Measurements from ENCODE around the gene STAU1.
"Not testable (repeated sequence)": the region's sequence is repeated elsewhere in the genome, so short reads cannot be mapped to it uniquely, and the experiment has no call there.

The STAU1 gene

DNA sequence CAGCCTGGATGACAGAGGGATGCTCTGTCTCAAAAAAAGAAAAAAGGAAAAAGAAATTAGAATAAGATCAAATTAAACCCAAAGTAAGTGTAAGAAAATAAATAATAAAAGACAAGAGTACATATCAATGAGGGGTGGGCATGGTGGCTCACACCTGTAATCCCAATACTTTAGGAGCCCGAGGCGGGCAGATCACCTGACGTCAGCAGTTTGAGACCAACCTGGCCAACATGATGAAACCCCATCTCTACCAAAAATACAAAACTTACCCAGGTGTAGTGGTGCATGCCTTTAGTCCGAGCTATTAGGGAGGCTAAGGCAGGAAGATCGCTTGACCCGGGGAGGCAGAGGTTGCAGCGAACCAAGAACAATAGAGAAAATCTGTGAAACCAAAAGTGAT, 14.9 kb upstream of the STAU1 start:
- DNase-seq = no peak

DNA sequence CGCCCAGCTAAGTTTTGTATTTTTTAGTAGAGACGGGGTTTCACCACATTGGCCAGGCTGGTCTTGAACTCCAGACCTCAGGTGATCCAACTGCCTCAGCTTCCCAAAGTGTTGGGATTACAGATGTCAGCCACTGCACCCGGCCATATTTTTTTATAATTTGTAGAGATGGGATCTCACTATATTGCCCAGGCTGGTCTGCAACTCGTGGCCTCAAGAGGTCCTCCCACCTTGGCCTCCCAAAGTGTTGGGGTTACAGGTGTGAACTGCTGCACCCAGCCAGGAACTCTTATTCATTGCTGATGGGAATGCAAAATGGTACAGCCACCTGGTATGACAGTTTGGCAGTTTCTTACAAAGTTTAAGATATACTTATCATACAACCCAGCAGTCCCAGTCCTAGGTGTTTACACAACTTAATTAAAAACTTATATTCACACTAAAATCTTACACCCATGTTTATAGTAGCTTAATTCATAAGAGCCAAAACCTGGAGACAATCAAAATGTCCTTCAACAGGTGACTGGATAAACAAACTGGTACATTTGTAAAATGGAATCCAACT, 11.7 kb upstream of the STAU1 start:
- no peak for DNase-seq

DNA sequence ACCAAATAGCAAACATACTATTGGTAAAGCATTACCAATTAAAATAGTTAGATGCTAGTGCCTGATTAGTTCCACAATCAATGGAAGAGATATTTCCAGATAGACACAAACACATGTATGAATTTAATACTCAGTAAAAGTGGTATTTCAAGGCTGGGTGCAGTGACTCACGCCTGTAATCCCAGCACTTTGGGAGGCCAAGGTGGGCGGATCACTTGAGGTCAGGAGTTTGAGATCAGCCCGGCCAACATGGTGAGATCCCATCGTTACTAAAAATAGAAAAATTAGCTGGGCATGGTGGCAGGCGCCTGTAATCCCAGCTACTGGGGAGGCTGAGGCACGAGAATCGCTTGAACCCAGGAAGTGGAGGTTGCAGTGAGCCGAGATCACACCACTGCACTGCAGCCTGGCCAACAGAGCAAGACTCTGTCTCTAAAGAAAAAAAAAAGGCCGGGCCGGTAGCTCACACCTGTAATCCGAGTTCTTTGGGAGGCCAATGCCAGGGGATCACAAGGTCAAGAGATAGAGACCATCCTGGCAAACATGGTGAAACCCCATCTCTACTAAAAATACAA, 4.9 kb upstream of the STAU1 start:
- not testable (repeated sequence) for DNase-seq

DNA sequence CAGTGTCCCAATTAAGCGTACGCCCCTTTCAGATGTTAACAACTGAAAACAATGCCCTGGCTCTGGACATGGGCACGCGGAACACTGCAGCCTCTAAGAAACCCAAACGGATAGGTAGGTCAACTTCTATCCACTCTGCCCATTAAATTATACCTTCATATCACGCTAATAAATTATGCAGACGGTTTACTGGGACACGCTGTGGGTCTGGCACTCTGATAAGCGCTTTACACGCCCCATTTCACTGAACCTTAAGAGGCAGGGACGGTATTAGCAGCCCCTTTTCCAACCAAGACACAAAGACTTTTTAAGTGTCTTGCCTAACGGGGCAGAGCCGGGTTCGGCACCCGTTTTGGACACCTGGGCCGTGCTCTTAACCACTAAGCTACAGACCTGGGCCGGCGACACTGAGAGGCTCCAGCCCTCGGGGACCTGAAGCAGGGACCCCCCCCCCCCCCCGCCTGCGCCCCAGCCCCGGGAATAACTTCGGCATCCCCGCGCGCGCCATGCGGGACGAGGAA, 744 bp downstream of the STAU1 start:
- DNase-seq = no peak

DNA sequence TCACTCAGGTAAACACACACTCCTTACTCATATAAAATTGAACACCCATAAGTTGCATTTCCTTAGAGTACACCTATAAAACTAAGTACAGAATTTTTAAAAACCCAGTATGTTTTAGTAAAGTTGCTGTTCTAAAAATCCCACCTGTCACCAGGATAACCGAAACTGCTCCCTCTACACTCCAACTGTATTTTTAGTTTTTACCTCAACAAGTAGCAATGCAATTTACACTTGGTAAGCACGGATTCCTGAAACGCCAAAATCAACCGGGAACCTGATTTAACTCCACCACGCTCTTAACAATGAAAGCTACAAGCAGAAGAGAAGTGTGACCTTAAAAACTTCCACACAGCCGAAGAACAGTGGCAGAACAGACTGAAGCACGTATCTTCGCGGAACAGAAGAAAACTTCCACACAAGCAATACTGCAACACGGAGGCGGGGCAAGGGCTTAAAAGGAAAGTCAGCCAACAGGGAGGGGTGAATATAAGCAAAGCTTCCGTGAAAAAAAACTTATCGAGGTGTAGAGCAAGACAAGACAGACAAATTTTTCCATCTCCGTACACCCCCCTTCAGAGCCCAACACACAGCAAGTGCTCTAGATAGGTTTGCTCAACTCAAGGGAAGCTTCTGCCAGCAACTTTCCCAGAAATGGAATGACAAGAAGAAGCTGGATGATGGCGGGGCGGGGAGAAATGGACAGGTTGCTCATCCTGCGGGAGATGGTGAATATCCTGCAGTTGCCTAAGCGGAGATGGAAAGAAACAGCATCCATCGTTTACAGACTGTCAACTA, 1.4 kb downstream of the STAU1 start:
- DNase-seq = peak; percentile 72 to 76

DNA sequence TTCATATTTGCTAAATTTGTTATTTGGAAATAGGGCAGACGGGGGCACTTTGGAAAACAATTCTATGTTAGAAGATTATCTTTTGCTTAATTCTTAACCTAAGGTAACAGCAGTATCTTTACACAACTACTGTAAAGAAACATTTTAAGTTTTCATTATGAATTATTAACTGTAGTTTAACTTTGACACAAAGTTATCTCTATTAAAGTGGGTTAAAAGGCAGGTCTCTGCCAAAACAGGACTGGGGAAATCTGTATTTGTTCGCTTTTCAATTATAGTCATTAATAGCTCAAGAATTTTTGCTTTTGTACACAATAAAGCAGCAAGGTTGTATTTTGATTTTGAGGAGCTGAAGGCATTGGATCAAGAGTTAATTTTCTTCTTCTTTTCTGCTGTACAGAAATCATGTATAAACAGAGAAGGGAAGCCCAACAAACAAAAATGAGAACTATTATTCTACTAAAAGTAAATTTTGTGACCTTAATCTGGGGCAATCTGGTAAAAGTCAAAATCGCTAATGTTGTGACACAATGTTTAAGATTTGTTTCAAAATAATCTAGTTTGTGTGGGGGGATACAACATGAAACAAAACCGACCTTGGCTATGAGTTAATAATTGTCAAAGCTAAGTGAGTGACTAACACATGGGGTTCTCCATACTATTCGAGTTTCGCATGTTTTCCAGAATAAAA, 2.9 kb downstream of the STAU1 start:
- DNase-seq = no peak

DNA sequence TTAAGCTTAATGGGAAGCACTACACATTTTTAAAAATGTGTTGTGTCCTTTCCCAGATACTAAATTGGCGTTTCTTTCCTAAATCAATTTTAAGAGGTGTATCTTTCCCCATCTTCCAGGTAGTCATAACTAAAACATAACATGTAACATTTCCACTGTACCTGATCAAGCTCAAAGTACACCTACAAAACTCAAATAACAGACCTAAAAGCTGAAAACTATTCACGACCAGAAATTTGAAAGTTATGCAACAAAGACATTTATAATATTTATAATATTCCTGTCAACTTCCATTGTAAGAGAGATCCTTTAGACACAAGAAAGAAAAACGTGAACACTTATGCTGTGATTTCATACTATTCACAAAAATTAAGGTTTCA, 3.5 kb downstream of the STAU1 start:
- DNase-seq = no peak

DNA sequence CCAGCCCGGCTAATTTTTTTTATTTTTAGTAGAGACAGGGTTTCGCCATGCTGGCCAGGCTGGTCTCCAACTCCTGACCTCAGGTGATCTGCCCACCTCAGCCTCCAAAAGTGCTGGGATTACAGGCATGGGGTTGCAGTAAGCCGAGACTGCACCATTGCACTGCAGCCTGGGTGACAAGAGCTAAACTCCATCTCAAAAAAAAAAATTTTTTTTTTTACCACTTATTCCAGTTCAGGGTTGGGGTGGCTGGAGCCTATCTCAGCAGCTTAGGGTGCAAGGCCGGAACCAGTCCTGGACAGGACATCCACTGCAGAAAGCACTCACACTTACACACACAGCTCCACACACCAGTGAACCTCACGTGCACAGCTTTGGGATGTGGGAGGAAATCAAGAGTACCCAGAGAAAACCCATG, 4.0 kb downstream of the STAU1 start:
- not testable (repeated sequence) for DNase-seq

DNA sequence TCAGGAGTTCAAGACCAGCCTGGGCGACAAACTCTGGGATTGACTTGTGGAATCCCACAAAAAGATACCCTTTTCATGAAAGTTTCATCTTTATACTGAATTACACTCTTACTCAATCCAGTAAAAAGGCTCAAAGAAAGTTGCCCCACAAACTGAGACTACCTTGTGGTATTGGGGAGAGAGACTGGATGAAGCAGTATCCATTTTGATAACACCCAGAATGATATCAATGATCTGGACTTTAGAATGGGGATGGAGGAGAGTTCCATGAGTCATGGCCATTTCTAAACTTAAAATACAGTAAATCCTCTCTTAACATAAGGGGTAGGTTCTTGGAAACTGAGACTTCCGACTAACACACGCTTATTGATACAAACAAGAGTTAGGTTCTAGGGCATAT, 4.7 kb downstream of the STAU1 start:
- DNase-seq = no peak

DNA sequence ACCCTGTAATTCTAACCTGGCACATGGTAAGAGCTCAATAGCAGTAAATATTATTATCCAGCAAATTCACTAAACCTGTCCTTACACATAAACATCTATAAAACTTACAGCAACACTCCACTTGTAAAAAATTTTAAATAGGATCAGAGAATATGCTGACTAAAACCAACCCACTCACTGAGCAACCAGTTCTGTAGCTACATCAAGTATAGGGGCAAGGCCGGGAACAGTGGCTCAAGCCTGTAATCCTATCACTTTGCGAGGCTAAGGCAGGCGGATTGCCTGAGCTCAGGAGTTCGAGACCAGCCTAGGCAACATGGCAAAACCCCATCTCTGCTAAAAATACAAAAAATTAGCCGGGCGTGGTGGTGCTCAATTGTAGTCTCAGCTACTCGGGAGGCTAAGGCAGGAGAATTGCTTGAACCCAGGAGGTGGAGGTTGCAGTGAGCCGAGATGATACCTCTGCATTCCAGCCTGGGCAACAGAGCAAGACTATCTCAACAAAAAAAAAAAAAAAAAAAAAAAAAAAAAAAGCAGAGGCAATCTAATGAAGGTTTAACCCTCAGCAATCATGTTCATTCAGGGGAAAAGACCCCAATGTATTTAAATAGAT, 6.8 kb downstream of the STAU1 start:
- DNase-seq = no peak

DNA sequence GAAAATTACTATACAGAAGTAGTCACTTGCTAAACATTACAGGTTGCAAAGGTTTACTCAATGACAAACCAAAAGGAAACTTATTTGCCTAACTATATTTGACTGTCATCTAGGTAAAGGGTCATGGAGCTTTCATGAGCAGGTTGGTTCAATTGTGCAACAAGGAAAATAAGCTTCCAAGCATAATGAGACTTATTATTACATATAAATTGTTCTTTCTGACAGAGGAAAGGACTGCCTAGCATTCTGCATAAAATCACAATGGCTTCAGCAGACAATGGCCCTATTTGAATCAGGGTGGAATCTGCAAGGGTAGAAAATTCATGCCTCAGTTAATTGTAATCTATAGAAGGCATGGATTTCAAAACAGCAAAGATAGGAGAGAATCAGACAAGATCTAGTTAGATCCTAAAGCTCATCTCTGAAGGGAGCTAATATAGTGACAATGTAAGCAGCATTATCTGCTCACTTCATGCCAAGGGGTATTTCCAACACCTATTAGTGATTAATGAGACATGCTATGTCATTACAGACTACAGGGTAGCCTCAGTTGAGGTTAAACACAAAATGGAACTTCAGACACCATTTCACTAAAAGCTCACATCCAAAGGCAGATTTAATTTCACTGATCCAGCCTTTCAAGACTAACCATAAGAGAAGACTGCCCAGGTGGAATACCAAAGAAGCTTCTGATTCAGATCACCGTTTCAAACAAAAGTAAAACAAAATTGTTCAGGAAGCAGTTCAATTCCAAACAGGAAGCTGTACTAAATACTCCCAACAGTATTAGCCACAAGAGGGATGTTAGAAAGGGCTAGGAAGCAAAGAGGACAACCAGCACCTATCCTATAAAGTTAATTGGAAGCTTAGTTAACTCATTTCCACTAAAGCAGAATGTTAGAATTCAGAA, 8.5 kb downstream of the STAU1 start:
- no peak for DNase-seq

DNA sequence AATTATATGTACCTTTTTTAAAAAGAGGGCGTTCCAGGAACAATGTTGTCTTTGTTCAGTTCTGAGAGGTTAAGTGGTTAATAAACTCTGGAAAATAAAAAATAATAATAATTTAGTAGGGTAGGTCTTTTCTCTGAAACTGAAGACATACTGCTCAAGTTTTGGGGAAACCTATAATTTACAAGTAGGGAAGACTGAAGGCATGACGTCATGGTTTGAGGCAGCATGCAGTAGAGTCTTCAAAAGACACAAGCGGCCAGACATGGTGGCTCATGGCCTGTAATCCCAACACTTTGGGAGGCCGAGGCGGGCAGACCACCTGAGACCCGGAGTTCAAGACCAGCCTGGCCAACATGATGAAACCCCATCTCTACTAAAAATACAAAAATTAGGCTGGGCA, 14.0 kb downstream of the STAU1 start:
- DNase-seq = no peak

DNA sequence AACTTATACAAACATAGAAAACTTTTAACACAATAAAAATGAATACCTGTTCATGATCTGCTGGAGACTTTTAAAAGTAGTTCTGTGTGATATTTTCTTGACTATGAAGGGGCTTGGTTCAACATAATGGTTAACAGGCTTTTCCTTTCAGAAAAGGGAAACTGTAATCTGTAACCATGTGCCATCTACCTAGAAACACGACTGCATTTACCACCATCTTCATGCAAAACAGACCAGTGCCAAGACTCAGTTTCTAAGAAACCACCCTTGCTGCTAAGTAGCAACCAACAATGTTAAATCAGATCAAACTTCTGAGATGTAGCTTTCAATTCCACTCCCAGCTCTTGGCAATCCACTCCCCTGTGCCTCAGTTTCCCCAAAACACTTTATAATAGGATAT, 15.7 kb downstream of the STAU1 start:
- no peak for DNase-seq

DNA sequence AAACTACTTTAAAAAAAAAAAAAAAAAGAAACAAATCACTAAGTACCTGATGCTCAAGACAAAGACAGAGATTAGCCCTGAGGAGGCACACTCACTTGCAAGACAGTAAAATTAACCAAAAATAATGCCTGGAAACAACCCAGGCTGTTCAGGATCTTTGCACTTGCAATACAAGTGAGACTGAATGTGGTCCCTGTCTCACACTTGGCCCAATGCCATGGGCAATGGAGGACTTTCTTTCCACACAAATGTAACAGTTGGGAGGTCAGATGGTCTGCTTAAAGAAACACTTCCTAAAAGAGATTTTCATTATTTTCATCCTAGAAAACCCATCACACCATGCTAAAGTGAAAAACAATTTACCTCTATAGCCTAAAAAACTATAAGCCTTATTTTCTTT, 16.2 kb downstream of the STAU1 start:
- no peak for DNase-seq

DNA sequence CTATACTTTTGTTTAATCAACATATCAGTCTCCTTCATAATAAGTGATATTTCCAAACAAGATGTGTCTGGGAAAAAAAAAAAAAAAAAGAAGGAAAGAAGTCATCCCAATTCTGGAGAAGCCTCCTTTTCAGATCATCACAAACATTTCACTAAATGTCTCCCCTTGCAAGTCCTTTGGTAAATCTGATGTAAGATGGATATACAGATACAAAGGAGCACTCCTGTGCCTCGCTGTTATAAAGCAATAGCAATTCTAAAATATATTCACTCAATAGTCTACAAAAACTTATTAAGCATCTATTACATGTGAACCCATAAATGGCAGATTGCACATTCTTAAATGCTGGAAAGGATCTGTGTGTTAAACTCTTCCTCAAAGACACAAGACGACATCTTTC, 17.4 kb downstream of the STAU1 start:
- no peak for DNase-seq

DNA sequence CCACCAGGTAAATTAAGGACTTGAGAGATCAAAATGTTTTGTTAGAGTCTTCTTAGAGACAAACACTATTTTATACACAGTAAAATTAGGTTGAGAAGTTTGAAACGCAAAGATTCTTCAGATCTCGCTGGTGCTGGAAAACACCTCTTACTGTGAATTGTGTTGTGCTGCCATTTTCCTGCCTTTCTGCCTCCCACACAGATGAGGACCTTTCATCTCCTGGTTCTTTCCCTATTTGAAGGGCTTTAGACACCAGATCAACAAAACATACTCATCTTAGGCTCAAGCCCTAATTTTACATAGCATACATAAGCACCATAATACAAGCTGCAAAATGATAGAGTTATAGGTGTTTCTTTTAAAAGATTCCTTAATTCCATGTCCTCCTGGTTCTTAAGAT, 18.6 kb downstream of the STAU1 start:
- no peak for DNase-seq

DNA sequence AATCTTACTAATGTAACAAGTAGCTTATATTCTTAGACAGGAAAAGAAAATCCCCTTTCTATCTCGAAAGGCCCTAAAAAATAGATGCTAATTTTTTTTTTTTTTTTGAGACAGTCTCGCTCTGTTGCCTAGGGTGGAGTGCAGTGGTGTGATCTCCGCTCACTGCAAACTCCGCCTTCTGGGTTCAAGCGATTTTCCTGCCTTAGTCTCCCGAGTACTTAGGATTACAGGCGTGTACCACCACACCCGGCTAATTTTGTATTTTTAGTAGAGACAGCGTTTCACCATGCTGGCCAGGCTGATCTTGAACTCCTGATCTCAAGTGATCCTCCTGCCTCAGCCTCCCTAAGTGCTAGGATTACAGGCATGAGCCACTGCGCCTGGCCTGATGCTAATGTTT, 19.3 kb downstream of the STAU1 start:
- DNase-seq = not testable (repeated sequence)

DNA sequence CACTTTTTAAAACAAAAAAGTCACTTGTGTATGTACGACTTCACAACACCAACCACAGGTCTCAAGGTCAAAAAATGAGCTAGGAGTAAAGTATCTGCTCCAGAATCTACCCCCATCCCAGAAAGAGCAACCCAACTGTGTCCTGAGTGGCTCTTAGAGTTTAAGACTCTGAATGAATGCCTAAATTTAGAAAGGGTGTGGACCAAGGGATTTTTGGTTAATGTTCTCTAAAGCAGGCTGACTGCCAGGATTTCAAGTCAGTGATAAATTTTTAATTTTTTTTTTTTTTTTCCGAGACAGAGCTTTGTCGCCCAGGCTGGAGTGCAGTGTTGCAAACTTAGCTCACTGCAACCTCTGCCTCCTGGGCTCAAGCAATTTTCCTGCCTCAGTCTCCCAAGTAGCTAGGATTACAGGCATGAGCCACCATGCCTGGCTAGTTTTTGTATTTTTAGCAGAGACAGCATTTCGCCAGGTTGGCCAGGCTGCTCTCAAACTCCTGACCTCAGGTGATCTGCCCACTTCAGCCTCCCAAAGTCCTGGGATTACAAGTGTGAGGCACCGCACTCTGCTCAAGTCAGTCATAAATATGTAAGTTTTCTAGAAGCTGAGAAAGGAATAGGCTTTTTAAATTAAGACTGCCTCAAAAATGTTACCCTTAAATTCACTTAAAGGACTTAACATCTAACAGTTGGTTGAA, 20.2 kb downstream of the STAU1 start:
- no peak for DNase-seq

DNA sequence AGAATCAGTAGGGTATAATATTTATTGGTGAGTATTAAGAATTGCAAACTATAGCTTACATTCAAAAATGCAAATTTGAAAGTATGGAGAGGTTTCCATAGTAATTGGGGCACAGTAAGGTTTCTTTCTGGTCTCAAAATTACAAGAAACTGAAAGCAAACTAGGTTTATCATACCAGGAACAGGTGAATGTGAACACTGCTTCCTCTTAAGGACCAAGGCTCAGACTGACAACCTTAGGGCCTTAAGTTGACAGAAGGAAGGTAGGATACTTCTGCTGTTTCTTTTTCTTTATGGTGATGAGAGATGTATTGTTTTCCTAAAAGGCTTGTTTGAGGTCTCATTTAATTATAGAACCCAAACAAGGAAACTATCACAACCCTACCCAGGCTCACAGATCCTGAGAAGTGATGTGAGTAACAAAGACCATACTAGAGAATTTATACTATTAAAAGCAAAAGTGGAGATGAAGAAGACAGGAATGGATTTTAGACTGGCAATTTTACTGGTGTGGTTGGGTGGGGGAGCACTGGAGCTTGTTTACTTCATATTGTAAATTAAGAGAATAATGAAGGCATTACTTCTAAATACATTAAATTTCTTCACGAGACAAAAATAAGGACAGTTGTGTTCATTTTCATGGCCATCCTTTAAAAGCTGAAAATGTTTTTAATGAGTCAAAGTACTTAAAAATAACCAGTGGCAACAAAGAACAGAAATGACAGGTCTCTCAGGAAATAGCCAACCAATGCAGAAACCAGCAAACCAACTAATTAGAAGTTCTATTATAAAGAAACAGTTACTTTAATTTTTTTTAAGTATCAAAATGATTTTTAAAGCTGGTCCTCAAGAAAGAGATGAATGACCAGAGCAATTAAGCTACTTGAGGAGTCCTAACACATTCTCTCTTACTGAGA, 21.3 kb downstream of the STAU1 start:
- no peak for DNase-seq

DNA sequence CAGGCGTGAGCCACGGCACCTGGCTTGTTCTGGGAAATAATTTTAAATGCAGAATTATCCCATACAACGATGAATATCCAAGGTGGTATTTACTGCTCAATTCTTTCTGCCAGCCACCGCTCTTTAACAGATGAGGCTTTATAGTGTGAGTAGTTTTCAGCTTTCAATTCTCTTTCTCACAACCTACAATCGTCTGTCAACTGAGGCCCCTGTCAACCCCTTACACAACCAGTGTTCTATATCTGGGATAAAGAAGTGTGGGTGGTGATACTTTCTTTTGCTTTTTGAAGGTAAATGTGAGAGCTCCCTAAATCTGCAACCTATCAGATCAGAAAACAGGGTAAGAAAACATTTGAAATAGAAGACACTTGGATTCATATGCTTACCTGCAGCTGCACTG, 22.5 kb downstream of the STAU1 start:
- DNase-seq = no peak

All from activated CD4-positive, alpha-beta T cell treated with anti-CD3 and anti-CD28 coated beads, Interleukin-2, amount 50 U/mL, for 4 hours (primary cell).